NCI-H1092 treated with DMSO at 0.1 percent for 48 hours (cell line): ENCODE data around the gene NOTCH3.

ENCODE experiments used
- DNase-seq: peaks from one replicate; lab custom pipeline; 2025; lab: John Stamatoyannopoulos, UW

NOTCH3 gene

GRCh38 chr19:15195371-15196334 lies 5.1 kb downstream of the NOTCH3 start:
- peak; percentile 15 for DNase-seq

GRCh38 chr19:15194938-15195337 lies 5.9 kb downstream of the NOTCH3 start:
- no peak for DNase-seq

GRCh38 chr19:15191982-15192381 lies 8.8 kb downstream of the NOTCH3 start:
- DNase-seq: no peak

- DNase-seq: no peak
These were observed 9.3 kb downstream of the NOTCH3 start for GRCh38 chr19:15191514-15191913.

GRCh38 chr19:15188851-15189250 lies 11.9 kb downstream of the NOTCH3 start:
- DNase-seq: no peak

GRCh38 chr19:15187026-15188007 lies 13.5 kb downstream of the NOTCH3 start:
- no peak for DNase-seq

GRCh38 chr19:15185188-15185587 lies 15.6 kb downstream of the NOTCH3 start:
- no peak for DNase-seq

GRCh38 chr19:15184776-15185175 lies 16.0 kb downstream of the NOTCH3 start:
- DNase-seq: no peak

- DNase-seq: no peak
These were observed 19.4 kb downstream of the NOTCH3 start for GRCh38 chr19:15181394-15181793.

- DNase-seq: peak; percentile 43
These were observed 20.1 kb downstream of the NOTCH3 start for GRCh38 chr19:15180451-15181390.

- DNase-seq: no peak
These were observed 22.0 kb downstream of the NOTCH3 start for GRCh38 chr19:15178629-15179308.

GRCh38 chr19:15177269-15178116 lies 23.3 kb downstream of the NOTCH3 start:
- DNase-seq: peak; percentile 78

GRCh38 chr19:15175609-15176008 lies 25.2 kb downstream of the NOTCH3 start:
- no peak for DNase-seq

- no peak for DNase-seq
These were observed 26.9 kb downstream of the NOTCH3 start for GRCh38 chr19:15173746-15174404.

- no peak for DNase-seq
These were observed 30.4 kb downstream of the NOTCH3 start for GRCh38 chr19:15170345-15170744.

GRCh38 chr19:15169541-15170285 lies 31.1 kb downstream of the NOTCH3 start:
- no peak for DNase-seq

GRCh38 chr19:15166700-15167099 lies 34.1 kb downstream of the NOTCH3 start:
- DNase-seq: no peak
